Measurements from ENCODE around the gene TTC39B.
A peak's percentile ranks its signal among the peaks of the same experiment; 100 is the strongest.
"Not testable (repeated sequence)": the region's sequence is repeated elsewhere in the genome, so short reads cannot be mapped to it uniquely, and the experiment has no call there.

TTC39B gene

DNA sequence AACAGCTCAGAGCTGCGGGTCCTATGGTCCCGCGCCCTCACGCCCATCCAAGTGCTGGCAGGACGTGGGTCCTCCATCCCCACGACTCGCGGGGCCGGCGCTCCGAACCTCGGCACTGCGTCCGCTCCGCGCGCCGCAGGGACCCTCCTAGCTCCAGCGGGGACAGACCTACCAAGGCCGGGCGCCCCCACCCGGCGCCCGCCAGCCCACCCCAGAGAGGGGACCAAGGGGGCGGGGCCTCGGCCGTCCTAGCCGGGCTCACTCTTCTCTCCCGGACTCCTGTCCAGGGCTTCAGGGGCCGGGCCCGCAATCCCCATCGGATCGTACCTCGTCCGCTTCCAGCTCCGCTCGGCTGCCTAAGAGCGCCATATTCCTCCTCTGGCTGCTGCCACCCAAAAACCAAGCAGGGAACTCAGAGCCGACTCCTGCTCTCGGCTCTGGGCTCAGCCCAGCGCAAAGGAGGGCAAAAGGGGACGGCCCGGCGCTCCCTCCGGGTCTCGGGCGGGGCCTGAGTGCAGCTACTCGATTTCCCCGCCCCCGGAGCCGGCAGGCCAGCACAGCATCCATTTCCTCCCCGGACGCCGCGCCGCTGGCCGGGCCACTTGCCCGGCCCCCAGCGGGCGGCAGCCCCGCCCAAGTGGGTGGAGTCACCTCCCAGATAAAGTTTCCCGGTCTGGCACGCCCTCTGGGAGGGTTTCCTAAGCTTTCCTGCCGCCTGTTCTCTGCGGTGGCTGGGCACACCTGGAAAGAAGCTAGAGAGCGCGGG, at the start of gene TTC39B:
TSS of gene TTC39B (minus strand) at position 460 of the 766 bp plus-strand sequence. CDS start at position 369, 91 bp downstream.
- peak; percentile 27 for DNase-seq

- no peak for DNase-seq
Observed at GRCh38 chr9:15355669-15356068, 48.7 kb upstream of the TTC39B start.

DNA sequence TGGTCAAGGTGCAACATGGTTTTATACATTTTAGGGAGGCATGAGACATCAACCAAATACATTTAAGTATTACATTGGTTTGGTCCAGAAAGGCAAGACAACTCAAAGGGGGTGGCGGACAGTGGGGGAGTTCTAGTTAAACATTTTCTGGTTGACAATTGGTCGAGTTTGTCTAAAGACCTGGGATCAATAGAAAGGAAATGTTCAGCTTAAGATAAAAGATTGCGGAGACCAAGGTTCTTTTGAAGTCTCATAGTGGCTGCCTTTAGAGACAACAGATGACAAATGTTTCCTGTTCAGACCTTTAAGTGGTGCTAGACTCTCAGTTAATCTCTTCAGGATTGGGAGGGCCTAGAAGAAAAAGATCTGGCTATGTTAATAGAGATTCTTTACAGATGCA, 47.7 kb upstream of the TTC39B start:
- DNase-seq: no peak

- no peak for DNase-seq
Observed at GRCh38 chr9:15353892-15354291, 46.9 kb upstream of the TTC39B start.

- DNase-seq: no peak
Observed at GRCh38 chr9:15352306-15352705, 45.3 kb upstream of the TTC39B start.

- no peak for DNase-seq
Observed at GRCh38 chr9:15349892-15350761, 43.1 kb upstream of the TTC39B start.

DNA sequence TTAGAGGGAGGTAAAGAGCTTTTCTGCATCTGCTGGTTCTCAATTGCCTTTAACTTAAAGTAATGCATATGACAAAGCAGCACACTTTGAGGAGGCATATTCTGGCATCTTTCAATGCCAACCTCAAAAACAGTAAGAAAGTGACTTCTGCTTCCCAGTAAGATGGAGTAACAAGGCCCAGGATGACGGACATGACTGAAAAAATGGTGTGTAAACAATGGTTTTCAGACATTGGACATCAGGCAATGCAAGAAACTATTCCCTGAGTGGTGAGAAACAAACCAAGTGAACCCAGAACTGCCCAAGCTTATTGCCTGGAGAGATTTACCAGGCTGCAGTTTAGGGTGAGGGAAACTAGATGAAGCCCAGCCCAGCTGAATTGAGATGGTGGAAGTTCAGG, 39.8 kb upstream of the TTC39B start:
- no peak for DNase-seq

- no peak for DNase-seq
Observed at GRCh38 chr9:15344191-15344590, 37.2 kb upstream of the TTC39B start.

- no peak for DNase-seq
Observed at GRCh38 chr9:15333376-15333881, 26.4 kb upstream of the TTC39B start.

- no peak for DNase-seq
Observed at GRCh38 chr9:15332939-15333338, 25.9 kb upstream of the TTC39B start.

GRCh38 chr9:15329539-15330109, 22.6 kb upstream of the TTC39B start:
- DNase-seq: no peak

DNA sequence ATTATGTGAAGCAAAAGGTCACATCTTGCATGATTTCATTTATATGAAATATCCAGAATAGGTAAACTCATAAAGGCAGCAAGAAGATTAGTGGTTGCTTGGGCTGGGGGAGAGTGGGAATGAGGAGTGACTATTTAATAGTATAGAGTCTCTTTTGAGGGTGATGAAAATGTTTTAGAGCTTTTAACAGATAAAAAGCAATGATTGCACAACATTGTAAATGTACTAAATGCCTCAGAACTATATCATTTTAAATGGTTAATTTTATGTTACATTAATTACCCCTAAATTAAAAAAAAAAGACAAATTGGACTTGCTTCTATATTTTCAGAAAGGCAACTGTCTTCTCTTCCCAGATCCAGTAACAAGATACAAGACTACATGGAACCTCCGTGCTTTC, 21.9 kb upstream of the TTC39B start:
- no peak for DNase-seq

DNA sequence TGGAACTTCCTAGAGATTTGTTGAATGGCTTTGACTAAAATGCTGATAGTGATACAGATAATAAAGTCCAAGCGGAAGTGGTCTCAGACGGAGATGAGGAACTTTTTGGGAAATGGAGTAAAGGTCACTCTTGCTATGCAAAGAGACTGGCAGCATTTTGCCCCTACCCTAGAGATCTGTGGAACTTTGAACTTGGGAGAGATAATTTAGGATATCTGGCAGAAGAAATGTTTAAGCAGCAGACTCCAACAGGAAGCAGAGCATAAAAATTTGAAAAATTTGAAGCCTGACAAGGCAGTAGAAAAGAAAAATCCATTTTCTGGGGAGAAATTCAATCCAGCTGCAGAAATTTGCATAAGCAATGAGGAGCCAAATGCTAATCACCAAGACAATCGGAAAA, 15.7 kb upstream of the TTC39B start:
- DNase-seq: not testable (repeated sequence)

DNA sequence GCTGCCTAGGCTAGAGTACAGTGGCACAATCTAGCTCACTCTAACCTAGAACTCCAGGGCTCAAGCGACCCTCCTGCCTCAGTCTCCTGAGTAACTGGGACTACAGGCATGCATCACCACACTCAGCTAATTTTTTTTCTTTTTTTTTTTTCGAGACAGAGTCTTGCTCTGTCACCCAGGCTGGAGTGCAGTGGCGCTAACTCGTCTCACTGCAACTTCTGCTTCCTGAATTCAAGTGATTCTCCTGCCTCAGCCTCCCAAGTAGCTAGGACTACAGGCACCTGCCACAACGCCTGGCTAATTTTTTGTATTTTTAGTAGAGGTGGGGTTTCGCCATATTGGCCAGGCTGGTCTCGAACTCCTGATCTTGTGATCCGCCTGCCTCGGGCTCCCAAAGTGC, 12.6 kb upstream of the TTC39B start:
- not testable (repeated sequence) for DNase-seq

- no peak for DNase-seq
Observed at GRCh38 chr9:15317836-15318235, 10.8 kb upstream of the TTC39B start.

DNA sequence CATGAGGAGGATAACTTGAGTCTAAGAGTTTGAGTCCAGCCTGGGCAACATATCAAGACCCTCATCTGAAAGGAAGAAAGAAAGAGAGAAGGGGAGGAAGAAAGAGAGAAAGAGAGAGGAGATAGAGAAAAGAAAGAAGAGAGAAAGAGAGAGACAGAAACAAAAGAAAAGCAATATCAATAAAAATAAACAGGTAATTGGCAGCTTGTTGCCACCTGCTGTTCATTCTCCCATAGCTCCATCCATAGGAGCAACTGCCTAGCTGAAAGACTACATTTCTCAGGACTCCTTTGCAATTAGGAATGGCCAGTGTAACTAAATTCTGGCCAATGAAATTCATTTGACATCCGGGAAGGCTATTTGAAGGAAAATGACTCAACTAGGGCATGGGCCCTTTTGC, 4.6 kb upstream of the TTC39B start:
- DNase-seq: no peak

DNA sequence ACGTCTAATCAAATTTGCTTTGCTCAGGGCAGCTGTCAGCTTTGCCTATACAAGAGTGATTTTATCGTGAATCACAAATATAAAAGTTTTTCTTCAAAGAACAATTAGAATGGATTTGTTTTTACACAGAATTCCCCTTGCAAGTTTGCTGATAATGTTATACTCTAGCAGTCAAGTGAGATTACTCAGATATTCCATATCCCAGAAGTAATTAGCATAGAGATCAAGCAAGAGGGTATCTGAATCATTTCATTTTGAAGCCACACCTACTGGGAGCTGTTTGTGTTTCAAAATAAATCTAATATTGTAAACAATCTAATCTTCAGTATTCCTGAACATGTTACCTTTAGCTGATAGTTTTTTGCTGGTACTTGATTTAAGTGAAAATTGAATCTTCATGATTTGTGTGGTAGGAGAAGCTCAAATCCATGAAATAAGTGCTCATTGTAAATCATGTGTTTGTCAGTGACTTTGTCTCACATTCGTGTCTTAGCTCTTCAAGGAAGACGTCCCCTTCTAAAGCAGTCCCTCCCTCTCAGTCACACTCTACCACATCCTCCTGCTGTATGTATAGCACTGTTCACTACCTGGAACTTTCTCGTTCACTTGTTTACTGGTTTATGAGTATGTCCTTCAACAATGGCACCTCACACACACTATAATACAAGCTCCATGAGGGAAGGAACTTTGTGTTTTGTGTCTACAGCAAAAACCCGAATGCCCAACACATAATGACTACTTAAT, 3.3 kb upstream of the TTC39B start:
- DNase-seq: no peak

- no peak for DNase-seq
Observed at GRCh38 chr9:15308511-15308910, 1.5 kb upstream of the TTC39B start.

- no peak for DNase-seq
Observed at GRCh38 chr9:15307523-15307841, 466 bp upstream of the TTC39B start.

DNA sequence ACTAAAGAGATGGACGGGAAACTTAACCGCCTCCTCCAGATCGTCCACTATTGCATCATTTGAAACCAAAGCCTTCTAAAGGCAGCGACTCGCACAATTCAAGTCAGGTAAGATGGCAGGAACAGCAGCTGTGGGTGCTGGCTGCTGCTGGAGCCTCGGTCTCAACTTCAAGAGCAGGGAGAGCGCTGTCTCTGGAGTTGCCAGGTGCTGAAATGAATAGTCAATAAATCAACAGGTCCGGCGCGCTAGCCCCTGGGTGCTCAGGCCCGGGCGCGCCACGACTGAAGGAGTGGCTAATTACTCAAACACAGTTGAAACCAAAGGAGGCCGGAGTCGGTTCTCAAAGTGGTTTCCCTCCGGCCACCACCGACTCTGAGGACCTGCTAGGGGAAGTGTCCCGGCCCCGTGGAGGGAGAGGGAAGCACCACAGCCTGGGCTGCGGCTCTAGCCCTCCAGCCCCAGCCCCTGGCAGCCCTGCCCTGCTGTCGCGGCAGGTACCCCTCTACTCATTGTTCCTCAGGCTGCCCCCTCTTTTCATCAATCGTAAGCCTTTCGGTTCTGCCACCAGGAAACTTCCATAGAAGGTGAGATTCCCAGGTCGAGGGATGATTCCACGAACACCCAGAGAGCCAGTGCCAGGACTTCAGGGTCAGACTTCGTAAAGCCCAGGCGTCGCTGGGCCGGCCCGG, 804 bp downstream of the TTC39B start:
- peak; percentile 47 for DNase-seq

GRCh38 chr9:15305470-15305869, 1.5 kb downstream of the TTC39B start:
- no peak for DNase-seq

- no peak for DNase-seq
Observed at GRCh38 chr9:15304632-15305031, 2.4 kb downstream of the TTC39B start.

Data from NCI-H2029 treated with DMSO at 0.1 percent for 48 hours (cell line).